ENCODE results near the gene FGFR2. TPM values are rescaled to one million over a fixed set of nuclear protein-coding genes. Genes with fewer than 3 reads are reported as not detected.

Gene FGFR2
- total RNA-seq, 1 experiment from 2014 or later: 19.7 TPM

GRCh38 chr10:121444520-121445165 is 153.6 kb downstream of the FGFR2 start:
- no peaks in the 10 kb centered on the region for H3K36me3 ChIP-seq (ENCODE audit: control insufficient read depth in 1 of 2, insufficient read depth in 2 of 2, low read length in 2 of 2)
- H2AFZ ChIP-seq (ENCODE audit: low read depth, low read length, poor library complexity, severe bottlenecking): no peak overlapping the region
- ChIA-PET POLR2A (no interaction called here), RAD21 (ENCODE audit: low non-redundant PET in 1 of 2, low total read pairs in 2 of 2, uncharacterized antibody in 2 of 2, unreplicated experiment in 2 of 2) (no interaction called here), CTCF (no interaction called here)
- TF ChIP-seq RAD21 (IDR thresholded peaks at IDR 0.05; ENCODE audit: low read depth) (no peak), SRF (IDR thresholded peaks at IDR 0.05; ENCODE audit: low read depth) (no peak), ZBTB33 (IDR thresholded peaks at IDR 0.05; ENCODE audit: extremely low read depth, insufficient replicate concordance, low read length) (no peak), CBX3 (IDR thresholded peaks at IDR 0.05; ENCODE audit: low read depth) (no peak), EZH2phosphoT487 (IDR thresholded peaks at IDR 0.05; ENCODE audit: borderline replicate concordance) (no peak), POLR2AphosphoS5 (IDR thresholded peaks at IDR 0.05; ENCODE audit: low read depth, low read length) (no peak), EGR1 (IDR thresholded peaks at IDR 0.05; ENCODE audit: low read depth) (no peak), EZH2 (IDR thresholded peaks at IDR 0.05) (no peak), JUND (IDR thresholded peaks at IDR 0.05) (no peak), FOSL1 (IDR thresholded peaks at IDR 0.05; ENCODE audit: low read depth) (no peak), SIN3A (IDR thresholded peaks at IDR 0.05; ENCODE audit: low read depth) (no peak), ATF3 (IDR thresholded peaks at IDR 0.05) (no peak), ELF1 (IDR thresholded peaks at IDR 0.05; ENCODE audit: borderline replicate concordance, low read depth) (no peak), CTCF (IDR thresholded peaks at IDR 0.05 in 2 of 3, conservative IDR thresholded peaks at IDR 0.05 in 1 of 3; ENCODE audit: borderline replicate concordance in 1 of 3, insufficient read depth in 1 of 3, low read depth in 2 of 3, low read length in 2 of 3) (no peak), POLR2A (IDR thresholded peaks at IDR 0.05; ENCODE audit: borderline replicate concordance, extremely low read depth, insufficient read depth, insufficient read length) (no peak), TCF7L2 (IDR thresholded peaks at IDR 0.05; ENCODE audit: borderline replicate concordance, extremely low read depth, insufficient read depth, insufficient read length) (no peak)
- H3K9me3 ChIP-seq (ENCODE audit: control insufficient read depth in 1 of 2, insufficient read depth in 1 of 2, low read depth in 1 of 2, low read length in 2 of 2): no peaks in the 10 kb centered on the region
- H4K20me1 ChIP-seq (ENCODE audit: insufficient read depth): no peaks in the 10 kb centered on the region
- no TSS peak for BruUV-seq (replicated peaks)
- no peak overlapping the region for H3K4me2 ChIP-seq (ENCODE audit: low read length)
- H3K4me1 ChIP-seq (ENCODE audit: control insufficient read depth in 1 of 2, insufficient read depth in 2 of 2, low read length in 2 of 2): no peaks in the 10 kb centered on the region
- no peak overlapping the region for H3K4me3 ChIP-seq (replicated peaks in 1 of 2; ENCODE audit: low read depth in 1 of 2, low read length in 2 of 2)
- DNase-seq (ENCODE audit: low read depth, low spot score) (no peak), ATAC-seq (no peak)
- intact Hi-C loops (cut with micrococcal nuclease): no loop called here
- H3K27ac ChIP-seq (ENCODE audit: low read depth, low read length): no peak overlapping the region
- H3K9ac ChIP-seq (ENCODE audit: low read length): no peak overlapping the region
- H3K27me3 ChIP-seq (ENCODE audit: insufficient read depth, low read length): peaks cover 17% of the 10 kb centered on the region; the same call in 1 of the 2 replicates
- no peaks in the 10 kb centered on the region for H3K79me2 ChIP-seq (ENCODE audit: insufficient read depth, low read length)
- H3K9me2 ChIP-seq (ENCODE audit: insufficient read depth): no peaks in the 10 kb centered on the region
